HepG2 (cell line): Measurements from ENCODE around the gene PPP2R2C. TPM values are rescaled to one million over a fixed set of nuclear protein-coding genes. Genes with fewer than 3 reads are reported as not detected.
A peak's percentile ranks its signal among the peaks of the same experiment; 100 is the strongest.

Experiments
- ATAC-seq: fragments of 200-7000 bp; cut with Tn5 transposase; 3 replicates; pipeline ENCODE4 v1.9.1; 2020; ENCODE audit warnings: mild to moderate bottlenecking, moderate library complexity
- BruUV-seq: library from RNA; stranded (reverse); fragments of 400-500 nt; replicated peaks from 2 replicates; lab custom pipeline; 2021; lab: Mats Ljungman, UMichigan
- CTCF ChIA-PET: fragments of 300-600 bp; formaldehyde crosslinking; extraction: SDS; loops from one replicate; lab custom pipeline; 2021; ENCODE audit warnings: low total read pairs, inconsistent platforms, low intra/inter-chr PET ratio; lab: Yijun Ruan, JAX
- POLR2A ChIA-PET: fragments of 350-600 bp; sonication (Branson Sonifier 250); formaldehyde crosslinking; loops from one replicate; lab custom pipeline; 2020; ENCODE audit warnings: antibody characterized with exemption, inconsistent platforms; lab: Yijun Ruan, JAX
- DNase-seq: peaks from one replicate; pipeline ENCODE4 v3.0.0-alpha.2; 2015; ENCODE audit warnings: low spot score
- FAIRE-seq: peaks from 3 replicates; lab custom pipeline; 2011; peaks lifted over from hg19 to GRCh38; lab: Jason Lieb, UNC
- H2AFZ ChIP-seq: one replicate; pipeline ENCODE4 v1.6.1; 2011; ENCODE audit warnings: low read length, inconsistent platforms
- H3K27ac ChIP-seq: fragments of 300-600 bp; 3 replicates; pipeline ENCODE4 v1.8.0; 2011; ENCODE audit warnings: mixed run types, mild to moderate bottlenecking, mixed read lengths, low read length, inconsistent platforms; ENCODE audit not compliant: insufficient read depth; ENCODE audit errors: extremely low read length
- H3K27me3 ChIP-seq, 2 experiments: fragments of 200-600 bp in 1 of 2; 2 replicates in 1 of 2; 3 replicates in 1 of 2; pipeline versions ENCODE4 v1.6.0 to v1.8.0; 2011; ENCODE audit warnings: low read length in 2 of 2, mild to moderate bottlenecking in 2 of 2, moderate library complexity in 2 of 2, inconsistent platforms in 1 of 2; ENCODE audit not compliant: insufficient read depth in 2 of 2, control insufficient read depth in 1 of 2
- H3K36me3 ChIP-seq, 2 experiments: fragments of 200-600 bp in 1 of 2; replicated peaks in 1 of 2; 2 replicates in 1 of 2; 3 replicates in 1 of 2; pipeline versions ENCODE4 v1.5.1 to v1.8.0; 2011; ENCODE audit warnings: low read length in 2 of 2, inconsistent platforms in 1 of 2; ENCODE audit not compliant: insufficient read depth in 2 of 2, control insufficient read depth in 1 of 2
- H3K4me1 ChIP-seq: 2 replicates; pipeline ENCODE4 v1.5.1; 2012; ENCODE audit warnings: low read length, inconsistent platforms; ENCODE audit not compliant: insufficient read depth
- H3K4me2 ChIP-seq: 2 replicates; pipeline ENCODE4 v1.6.0; 2011; ENCODE audit warnings: low read depth, low read length, inconsistent platforms
- H3K4me3 ChIP-seq, 3 experiments: fragments of 200-600 bp in 1 of 3; sonication (generic), shearing (Covaris generic) in 1 of 3; replicated peaks in 1 of 3; 2 replicates each; pipeline ENCODE4 v1.5.1; 2011 to 2016; ENCODE audit warnings: low read length in 3 of 3, inconsistent platforms in 2 of 3, low read depth in 2 of 3, mild to moderate bottlenecking in 2 of 3, control low read depth in 1 of 3, mixed read lengths in 1 of 3; ENCODE audit not compliant: insufficient read depth in 1 of 3
- H3K79me2 ChIP-seq: one replicate; pipeline ENCODE4 v1.6.1; 2011; ENCODE audit warnings: low read length, inconsistent platforms; ENCODE audit not compliant: insufficient read depth
- H3K9ac ChIP-seq: 2 replicates; pipeline ENCODE4 v1.6.0; 2011; ENCODE audit warnings: mild to moderate bottlenecking, low read depth, low read length, inconsistent platforms; ENCODE audit not compliant: insufficient read depth
- H3K9me3 ChIP-seq: 2 replicates; pipeline ENCODE4 v1.5.1; 2012; ENCODE audit warnings: mild to moderate bottlenecking, low read length
- H4K20me1 ChIP-seq: 2 replicates; pipeline ENCODE4 v1.6.0; 2011; ENCODE audit warnings: inconsistent platforms, mild to moderate bottlenecking, low read length, moderate library complexity; ENCODE audit not compliant: insufficient read depth
- EP300 ChIP-seq, 3 experiments: sonication (generic) in 1 of 3; formaldehyde crosslinking in 1 of 3; IDR thresholded peaks; 2 replicates each; pipeline versions ENCODE4 v1.5.1 to v1.6.1; 2011 to 2020; ENCODE audit warnings: low read depth in 2 of 3, low read length in 2 of 3, borderline replicate concordance in 1 of 3, improper control_type of control experiment in 1 of 3, mild to moderate bottlenecking in 1 of 3, missing genetic modification reagents in 1 of 3, moderate library complexity in 1 of 3
- KDM6A ChIP-seq: IDR thresholded peaks from 2 replicates; pipeline ENCODE4 v1.6.1; 2016; ENCODE audit warnings: low read depth
- MNT ChIP-seq: fragments of 450-650 bp; IDR thresholded peaks from 2 replicates; pipeline ENCODE4 v1.6.1; 2016
- NFIC ChIP-seq: IDR thresholded peaks from 2 replicates; pipeline ENCODE4 v1.6.1; 2012; ENCODE audit warnings: mild to moderate bottlenecking, low read length, inconsistent platforms
- PAF1 ChIP-seq: IDR thresholded peaks from 2 replicates; pipeline ENCODE4 v1.6.1; 2016; ENCODE audit warnings: missing genetic modification reagents, missing compliant biosample characterization
- RBAK ChIP-seq: sonication (generic); formaldehyde crosslinking; IDR thresholded peaks from 2 replicates; pipeline ENCODE4 v1.5.1; 2020; ENCODE audit warnings: mild to moderate bottlenecking, missing genetic modification reagents
- TOPORS ChIP-seq: sonication (generic); formaldehyde crosslinking; IDR thresholded peaks from 2 replicates; pipeline ENCODE4 v1.8.0; 2023; ENCODE audit warnings: mild to moderate bottlenecking, missing genetic modification reagents
- ZNF333 ChIP-seq: sonication (generic); formaldehyde crosslinking; IDR thresholded peaks from 2 replicates; pipeline ENCODE4 v1.4.0; 2020; ENCODE audit warnings: mild to moderate bottlenecking, missing genetic modification reagents, borderline replicate concordance
- ZNF503 ChIP-seq: sonication (generic); formaldehyde crosslinking; IDR thresholded peaks from 2 replicates; pipeline ENCODE4 v1.4.0; 2020; ENCODE audit warnings: missing genetic modification reagents
- WGBS: methylation state at CpG from one replicate; pipeline ENCODE4 v1.1.6; 2017; ENCODE audit warnings: low lambda C conversion rate; 5-methylcytosine and 5-hydroxymethylcytosine counted together
- in situ Hi-C: cut with HindIII; loops from 2 replicates; pipeline ENCODE4 v1.10.0; 2017; ENCODE audit warnings: low pct_unique_long_range_greater_than_20kb; ENCODE audit not compliant: extremely low pct_ligation_motif_present
- intact Hi-C: fragments of 100-400 bp; cut with micrococcal nuclease; formaldehyde crosslinking; loops from one replicate; pipeline ENCODE4 v1.10.0; 2022; ENCODE audit not compliant: unreplicated experiment
- polyA plus RNA-seq, 8 experiments: library from polyadenylated mRNA; depleted of rRNA in 3 of 8; stranded (reverse) in 7 of 8; unstranded in 1 of 8; fragments of >200 nt; fragmentation: Illumina TruSeq in 4 of 8; extraction: Trizol in 4 of 8; gene quantifications; 2 replicates each; pipeline versions ENCODE4 v1.2.1 to v1.2.3, GENCODE V29; 2011 to 2016; ENCODE audit warnings: low read depth in 4 of 8, missing spikeins in 1 of 8, mixed read lengths in 1 of 8; ENCODE audit not compliant: insufficient read depth in 1 of 8
- total RNA-seq, 5 experiments: library from RNA; depleted of rRNA; stranded (reverse); fragments of >200 nt; fragmentation: Illumina TruSeq; extraction: Trizol; gene quantifications; 2 replicates each; pipeline ENCODE4 v1.2.3, GENCODE V29; 2016; ENCODE audit warnings: low read depth in 1 of 5
- TF ChIP-seq, protein P1 (sequence below): sonication (generic); formaldehyde crosslinking; IDR thresholded peaks from 2 replicates; pipeline ENCODE4 v1.9.0; 2021; ENCODE audit warnings: missing genetic modification reagents, borderline replicate concordance

The PPP2R2C gene
- total and polyA plus RNA-seq, 2 of the 13 experiments (the other 11 are each of a cell fraction or from before 2014, with no cell fraction given) = 0.60 to 8.6 TPM

GRCh38 chr4:6452897-6453687 lies 19.3 kb downstream of the PPP2R2C start (continued):
- TF ChIP-seq, protein P1, sequence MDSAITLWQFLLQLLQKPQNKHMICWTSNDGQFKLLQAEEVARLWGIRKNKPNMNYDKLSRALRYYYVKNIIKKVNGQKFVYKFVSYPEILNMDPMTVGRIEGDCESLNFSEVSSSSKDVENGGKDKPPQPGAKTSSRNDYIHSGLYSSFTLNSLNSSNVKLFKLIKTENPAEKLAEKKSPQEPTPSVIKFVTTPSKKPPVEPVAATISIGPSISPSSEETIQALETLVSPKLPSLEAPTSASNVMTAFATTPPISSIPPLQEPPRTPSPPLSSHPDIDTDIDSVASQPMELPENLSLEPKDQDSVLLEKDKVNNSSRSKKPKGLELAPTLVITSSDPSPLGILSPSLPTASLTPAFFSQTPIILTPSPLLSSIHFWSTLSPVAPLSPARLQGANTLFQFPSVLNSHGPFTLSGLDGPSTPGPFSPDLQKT (CRISPR knock-in tag) = no peak
- TF ChIP-seq RBAK (CRISPR knock-in tag) = no peak

DNA sequence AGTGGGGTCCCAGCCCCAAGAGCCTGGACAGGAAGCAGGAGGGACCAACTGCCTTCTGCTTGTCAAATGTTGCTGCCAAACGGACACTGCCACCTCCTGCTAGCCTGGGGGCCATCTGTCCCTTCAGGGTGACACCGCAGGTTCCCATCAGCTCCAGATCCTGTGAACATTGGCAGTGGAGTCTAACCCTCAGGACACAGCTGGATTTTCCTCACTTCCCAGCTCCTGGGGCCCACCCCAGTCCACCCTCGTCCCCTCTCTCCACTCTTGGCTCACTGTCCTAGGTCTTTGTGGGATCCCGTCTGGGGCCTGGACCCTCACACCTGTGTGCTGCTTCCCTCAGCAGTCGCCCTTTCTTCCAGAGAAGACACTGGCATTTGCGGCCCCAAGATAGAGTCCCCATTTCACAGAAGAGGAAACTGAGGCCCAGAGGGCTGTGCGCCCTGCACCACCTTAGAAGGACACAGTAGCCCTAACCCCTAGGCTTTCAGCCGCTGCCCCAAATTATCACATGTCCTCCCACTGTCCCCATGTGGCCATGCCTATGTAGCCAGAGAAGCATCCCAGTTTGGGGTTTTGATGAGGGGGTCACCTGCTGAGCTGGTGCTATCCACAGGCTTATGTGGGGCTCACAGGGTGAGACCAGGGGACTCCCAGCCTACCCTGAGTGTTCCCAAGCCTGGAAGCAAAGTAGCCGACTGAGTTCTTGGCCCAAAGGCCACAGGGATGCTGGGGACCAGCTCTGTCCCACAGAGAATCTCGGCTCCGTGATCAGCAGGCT lies 20.1 kb downstream of the PPP2R2C start:
- no peaks in the 10 kb centered on the region for H3K9me3 ChIP-seq
- ChIA-PET POLR2A (no interaction called here), CTCF (no interaction called here)
- H3K9ac ChIP-seq = no peak overlapping the region
- H3K4me2 ChIP-seq = no peak overlapping the region
- ATAC-seq (no peak; the same call in 2 of the 3 replicates), FAIRE-seq (no peak)
- intact Hi-C loops = no loop called here
- H3K27ac ChIP-seq = no peak overlapping the region
- no peaks in the 10 kb centered on the region for H4K20me1 ChIP-seq
- no peaks in the 10 kb centered on the region for H3K79me2 ChIP-seq
- H3K36me3 ChIP-seq = no peaks in the 10 kb centered on the region
- H3K4me1 ChIP-seq = no peaks in the 10 kb centered on the region
- BruUV-seq = no TSS peak
- H3K4me3 ChIP-seq = no peak overlapping the region
- peaks cover 8 to 84% of the 10 kb centered on the region in 2 experiments; a peak in 4 of 5 replicates for H3K27me3 ChIP-seq
- WGBS = 0% methylated on average over 3 of the region's 11 CpGs
- TF ChIP-seq NFIC (no peak), EP300 (IDR thresholded peaks at IDR 0.05; ENCODE audit: low read depth in 2 of 2, low read length in 2 of 2) (no peak), EP300 (CRISPR knock-in tag; IDR thresholded peaks at IDR 0.05; ENCODE audit: borderline replicate concordance) (no peak), TOPORS (no peak), ZNF503 (no peak), PAF1 (no peak), MNT (peak; percentile 71), KDM6A (CRISPR knock-in tag) (no peak), ZNF333 (CRISPR knock-in tag) (no peak)
- TF ChIP-seq, all 625 proteins: peak for 1
- H2AFZ ChIP-seq = no peak overlapping the region
- no peak for DNase-seq
- in situ Hi-C loops = no loop called here
